ENCODE results near the gene KHDC4. TPM values are rescaled to one million over a fixed set of nuclear protein-coding genes. Genes with fewer than 3 reads are reported as not detected.

KHDC4 gene
- total RNA-seq, 1 donor from 2014 or later = 91.5 TPM

GRCh38 chr1:155973723-155974122 lies 39.5 kb upstream of the KHDC4 start:
- Mint-ChIP-seq H3K27ac (no peak overlapping the region), H3K36me3 (peaks cover 14% of the 10 kb centered on the region), H3K9me3 (no peaks in the 10 kb centered on the region), H3K27me3 (ENCODE audit: insufficient read depth, low read depth) (peaks cover 14% of the 10 kb centered on the region), H3K4me1 (peaks cover 79% of the 10 kb centered on the region), H3K4me3 (peak overlapping the region; percentile 59)
- TF ChIP-seq CTCF (IDR thresholded peaks at IDR 0.05) (no peak), EZH2phosphoT487 (IDR thresholded peaks at IDR 0.05) (no peak), EZH2 (IDR thresholded peaks at IDR 0.05) (no peak)
- DNase-seq (ENCODE audit: low spot score) = no peak
- no peaks in the 10 kb centered on the region for H3K9me3 ChIP-seq (ENCODE audit: low read depth)
- peaks cover 96% of the 10 kb centered on the region for H3K79me2 ChIP-seq (ENCODE audit: low read depth)
- no peak overlapping the region for H3K9ac ChIP-seq
- no peaks in the 10 kb centered on the region for H3K27me3 ChIP-seq
- no peaks in the 10 kb centered on the region for H3K36me3 ChIP-seq
- H2AFZ ChIP-seq (replicated peaks) = no peak overlapping the region
- no peak overlapping the region for H3K4me3 ChIP-seq
- no peak overlapping the region for H3K27ac ChIP-seq
- H3F3A ChIP-seq (ENCODE audit: low read depth) = peaks cover 34% of the 10 kb centered on the region
- peaks cover 85% of the 10 kb centered on the region for H4K20me1 ChIP-seq (ENCODE audit: low read depth)
- peaks cover 50% of the 10 kb centered on the region for H3K4me1 ChIP-seq
- H3K4me2 ChIP-seq = no peak overlapping the region

GRCh38 chr1:155971910-155972809 lies 37.9 kb upstream of the KHDC4 start:
- H3K9me3 ChIP-seq (ENCODE audit: low read depth) = no peaks in the 10 kb centered on the region
- no peak overlapping the region for H3K4me3 ChIP-seq
- H3K27ac ChIP-seq = no peak overlapping the region
- no peak overlapping the region for H3K9ac ChIP-seq
- H3F3A ChIP-seq (ENCODE audit: low read depth) = peaks cover 20% of the 10 kb centered on the region
- Mint-ChIP-seq H3K4me3 (peak overlapping the region; percentile 30), H3K27ac (peak overlapping the region; percentile 50), H3K4me1 (peaks cover 89% of the 10 kb centered on the region), H3K36me3 (peaks cover 20% of the 10 kb centered on the region), H3K27me3 (ENCODE audit: insufficient read depth, low read depth) (peaks cover 13% of the 10 kb centered on the region), H3K9me3 (no peaks in the 10 kb centered on the region)
- TF ChIP-seq EZH2 (IDR thresholded peaks at IDR 0.05) = no peak
- TF ChIP-seq CTCF (IDR thresholded peaks at IDR 0.05) = no peak
- no peak for TF ChIP-seq EZH2phosphoT487 (IDR thresholded peaks at IDR 0.05)
- no peaks in the 10 kb centered on the region for H3K36me3 ChIP-seq
- peaks cover 66% of the 10 kb centered on the region for H3K4me1 ChIP-seq
- no peak overlapping the region for H2AFZ ChIP-seq (replicated peaks)
- H3K27me3 ChIP-seq = no peaks in the 10 kb centered on the region
- DNase-seq (ENCODE audit: low spot score) = no peak
- peaks cover 99% of the 10 kb centered on the region for H4K20me1 ChIP-seq (ENCODE audit: low read depth)
- peaks cover 100% of the 10 kb centered on the region for H3K79me2 ChIP-seq (ENCODE audit: low read depth)
- H3K4me2 ChIP-seq = peak overlapping the region; percentile 4

GRCh38 chr1:155970531-155971167 lies 36.4 kb upstream of the KHDC4 start:
- no peak overlapping the region for H3K27ac ChIP-seq
- no peak overlapping the region for H2AFZ ChIP-seq (replicated peaks)
- DNase-seq (ENCODE audit: low spot score) = peak; percentile 38
- Mint-ChIP-seq H3K4me1 (peaks cover 76% of the 10 kb centered on the region), H3K27ac (peak overlapping the region; percentile 53), H3K27me3 (ENCODE audit: insufficient read depth, low read depth) (peaks cover 12% of the 10 kb centered on the region), H3K9me3 (no peaks in the 10 kb centered on the region), H3K4me3 (peak overlapping the region; percentile 54), H3K36me3 (peaks cover 28% of the 10 kb centered on the region)
- no peak overlapping the region for H3K4me3 ChIP-seq
- H3K9me3 ChIP-seq (ENCODE audit: low read depth) = no peaks in the 10 kb centered on the region
- no peaks in the 10 kb centered on the region for H3K27me3 ChIP-seq
- H3K9ac ChIP-seq = no peak overlapping the region
- H3K4me1 ChIP-seq = peaks cover 64% of the 10 kb centered on the region
- H3K36me3 ChIP-seq = no peaks in the 10 kb centered on the region
- peaks cover 96% of the 10 kb centered on the region for H3K79me2 ChIP-seq (ENCODE audit: low read depth)
- H4K20me1 ChIP-seq (ENCODE audit: low read depth) = peaks cover 99% of the 10 kb centered on the region
- peaks cover 5% of the 10 kb centered on the region for H3F3A ChIP-seq (ENCODE audit: low read depth)
- TF ChIP-seq CTCF (IDR thresholded peaks at IDR 0.05) (no peak), EZH2phosphoT487 (IDR thresholded peaks at IDR 0.05) (no peak), EZH2 (IDR thresholded peaks at IDR 0.05) (no peak)
- H3K4me2 ChIP-seq = peak overlapping the region; percentile 17
